HepG2 (cell line): Measurements from ENCODE around the gene ACTRT2. TPM values are rescaled to one million over a fixed set of nuclear protein-coding genes. Genes with fewer than 3 reads are reported as not detected.

ENCODE experiments used
- ATAC-seq: fragments of 200-7000 bp; cut with Tn5 transposase; 3 replicates; pipeline ENCODE4 v1.9.1; 2020; ENCODE audit warnings: mild to moderate bottlenecking, moderate library complexity
- BruUV-seq: library from RNA; stranded (reverse); fragments of 400-500 nt; replicated peaks from 2 replicates; lab custom pipeline; 2021; lab: Mats Ljungman, UMichigan
- CTCF ChIA-PET: fragments of 300-600 bp; formaldehyde crosslinking; extraction: SDS; loops from one replicate; lab custom pipeline; 2021; ENCODE audit warnings: low total read pairs, inconsistent platforms, low intra/inter-chr PET ratio; lab: Yijun Ruan, JAX
- POLR2A ChIA-PET: fragments of 350-600 bp; sonication (Branson Sonifier 250); formaldehyde crosslinking; loops from one replicate; lab custom pipeline; 2020; ENCODE audit warnings: antibody characterized with exemption, inconsistent platforms; lab: Yijun Ruan, JAX
- DNase-seq: peaks from one replicate; pipeline ENCODE4 v3.0.0-alpha.2; 2015; ENCODE audit warnings: low spot score
- FAIRE-seq: peaks from 3 replicates; lab custom pipeline; 2011; peaks lifted over from hg19 to GRCh38; lab: Jason Lieb, UNC
- H2AFZ ChIP-seq: one replicate; pipeline ENCODE4 v1.6.1; 2011; ENCODE audit warnings: low read length, inconsistent platforms
- H3K27ac ChIP-seq: fragments of 300-600 bp; 3 replicates; pipeline ENCODE4 v1.8.0; 2011; ENCODE audit warnings: mixed run types, mild to moderate bottlenecking, mixed read lengths, low read length, inconsistent platforms; ENCODE audit not compliant: insufficient read depth; ENCODE audit errors: extremely low read length
- H3K27me3 ChIP-seq, 2 experiments: fragments of 200-600 bp in 1 of 2; 2 replicates in 1 of 2; 3 replicates in 1 of 2; pipeline versions ENCODE4 v1.6.0 to v1.8.0; 2011; ENCODE audit warnings: low read length in 2 of 2, mild to moderate bottlenecking in 2 of 2, moderate library complexity in 2 of 2, inconsistent platforms in 1 of 2; ENCODE audit not compliant: insufficient read depth in 2 of 2, control insufficient read depth in 1 of 2
- H3K36me3 ChIP-seq, 2 experiments: fragments of 200-600 bp in 1 of 2; replicated peaks in 1 of 2; 2 replicates in 1 of 2; 3 replicates in 1 of 2; pipeline versions ENCODE4 v1.5.1 to v1.8.0; 2011; ENCODE audit warnings: low read length in 2 of 2, inconsistent platforms in 1 of 2; ENCODE audit not compliant: insufficient read depth in 2 of 2, control insufficient read depth in 1 of 2
- H3K4me1 ChIP-seq: 2 replicates; pipeline ENCODE4 v1.5.1; 2012; ENCODE audit warnings: low read length, inconsistent platforms; ENCODE audit not compliant: insufficient read depth
- H3K4me2 ChIP-seq: 2 replicates; pipeline ENCODE4 v1.6.0; 2011; ENCODE audit warnings: low read depth, low read length, inconsistent platforms
- H3K4me3 ChIP-seq, 3 experiments: fragments of 200-600 bp in 1 of 3; sonication (generic), shearing (Covaris generic) in 1 of 3; replicated peaks in 1 of 3; 2 replicates each; pipeline ENCODE4 v1.5.1; 2011 to 2016; ENCODE audit warnings: low read length in 3 of 3, inconsistent platforms in 2 of 3, low read depth in 2 of 3, mild to moderate bottlenecking in 2 of 3, control low read depth in 1 of 3, mixed read lengths in 1 of 3; ENCODE audit not compliant: insufficient read depth in 1 of 3
- H3K79me2 ChIP-seq: one replicate; pipeline ENCODE4 v1.6.1; 2011; ENCODE audit warnings: low read length, inconsistent platforms; ENCODE audit not compliant: insufficient read depth
- H3K9ac ChIP-seq: 2 replicates; pipeline ENCODE4 v1.6.0; 2011; ENCODE audit warnings: mild to moderate bottlenecking, low read depth, low read length, inconsistent platforms; ENCODE audit not compliant: insufficient read depth
- H3K9me3 ChIP-seq: 2 replicates; pipeline ENCODE4 v1.5.1; 2012; ENCODE audit warnings: mild to moderate bottlenecking, low read length
- H4K20me1 ChIP-seq: 2 replicates; pipeline ENCODE4 v1.6.0; 2011; ENCODE audit warnings: inconsistent platforms, mild to moderate bottlenecking, low read length, moderate library complexity; ENCODE audit not compliant: insufficient read depth
- FOSL1 ChIP-seq: sonication (generic); formaldehyde crosslinking; IDR thresholded peaks from 2 replicates; pipeline ENCODE4 v1.9.0; 2021; ENCODE audit warnings: missing genetic modification reagents, borderline replicate concordance
- HHEX ChIP-seq: IDR thresholded peaks from 2 replicates; pipeline ENCODE4 v1.6.1; 2016; ENCODE audit warnings: control low read depth
- HNRNPK ChIP-seq: fragments of 200-400 bp; formaldehyde crosslinking; IDR thresholded peaks from 2 replicates; pipeline ENCODE4 v1.6.1; 2018; ENCODE audit warnings: low read length, low read depth, moderate library complexity, mild to moderate bottlenecking; ENCODE audit not compliant: poor library complexity, severe bottlenecking
- IRF2 ChIP-seq: IDR thresholded peaks from 2 replicates; pipeline ENCODE4 v1.6.1; 2018; ENCODE audit warnings: missing genetic modification reagents, missing compliant biosample characterization
- MEF2D ChIP-seq: sonication (generic); formaldehyde crosslinking; IDR thresholded peaks from 2 replicates; pipeline ENCODE4 v1.5.1; 2020; ENCODE audit warnings: mild to moderate bottlenecking, missing genetic modification reagents
- NFIC ChIP-seq: IDR thresholded peaks from 2 replicates; pipeline ENCODE4 v1.6.1; 2012; ENCODE audit warnings: mild to moderate bottlenecking, low read length, inconsistent platforms
- ZKSCAN1 ChIP-seq: fragments of 150-350 bp; IDR thresholded peaks from 2 replicates; pipeline ENCODE4 v1.6.1; 2014; ENCODE audit warnings: low read length
- ZMAT3 ChIP-seq: sonication (generic); formaldehyde crosslinking; conservative IDR thresholded peaks from 2 replicates; pipeline ENCODE4 v1.7.0; 2021; ENCODE audit warnings: missing genetic modification reagents
- ZNF367 ChIP-seq: sonication (generic); formaldehyde crosslinking; IDR thresholded peaks from 2 replicates; pipeline ENCODE4 v1.4.0; 2020; ENCODE audit warnings: missing genetic modification reagents, borderline replicate concordance
- ZNF749 ChIP-seq: sonication (generic); formaldehyde crosslinking; IDR thresholded peaks from 2 replicates; pipeline ENCODE4 v1.8.0; 2022; ENCODE audit warnings: mild to moderate bottlenecking, missing genetic modification reagents, moderate library complexity, borderline replicate concordance
- WGBS: methylation state at CpG from one replicate; pipeline ENCODE4 v1.1.6; 2017; ENCODE audit warnings: low lambda C conversion rate; 5-methylcytosine and 5-hydroxymethylcytosine counted together
- in situ Hi-C: cut with HindIII; loops from 2 replicates; pipeline ENCODE4 v1.10.0; 2017; ENCODE audit warnings: low pct_unique_long_range_greater_than_20kb; ENCODE audit not compliant: extremely low pct_ligation_motif_present
- intact Hi-C: fragments of 100-400 bp; cut with micrococcal nuclease; formaldehyde crosslinking; loops from one replicate; pipeline ENCODE4 v1.10.0; 2022; ENCODE audit not compliant: unreplicated experiment
- polyA plus RNA-seq, 8 experiments: library from polyadenylated mRNA; depleted of rRNA in 3 of 8; stranded (reverse) in 7 of 8; unstranded in 1 of 8; fragments of >200 nt; fragmentation: Illumina TruSeq in 4 of 8; extraction: Trizol in 4 of 8; gene quantifications; 2 replicates each; pipeline versions ENCODE4 v1.2.1 to v1.2.3, GENCODE V29; 2011 to 2016; ENCODE audit warnings: low read depth in 4 of 8, missing spikeins in 1 of 8, mixed read lengths in 1 of 8; ENCODE audit not compliant: insufficient read depth in 1 of 8
- total RNA-seq, 5 experiments: library from RNA; depleted of rRNA; stranded (reverse); fragments of >200 nt; fragmentation: Illumina TruSeq; extraction: Trizol; gene quantifications; 2 replicates each; pipeline ENCODE4 v1.2.3, GENCODE V29; 2016; ENCODE audit warnings: low read depth in 1 of 5
- TF ChIP-seq, protein P1 (sequence below): sonication (generic); formaldehyde crosslinking; IDR thresholded peaks from 2 replicates; pipeline ENCODE4 v1.8.0; 2022; ENCODE audit warnings: mild to moderate bottlenecking, missing genetic modification reagents, moderate library complexity
- TF ChIP-seq, protein P2 (sequence below): sonication (generic); formaldehyde crosslinking; IDR thresholded peaks from 2 replicates; pipeline ENCODE4 v1.5.0; 2020; ENCODE audit warnings: missing genetic modification reagents

The ACTRT2 gene
- total and polyA plus RNA-seq, 2 of the 13 experiments (the other 11 are each of a cell fraction or from before 2014, with no cell fraction given): not detected

DNA sequence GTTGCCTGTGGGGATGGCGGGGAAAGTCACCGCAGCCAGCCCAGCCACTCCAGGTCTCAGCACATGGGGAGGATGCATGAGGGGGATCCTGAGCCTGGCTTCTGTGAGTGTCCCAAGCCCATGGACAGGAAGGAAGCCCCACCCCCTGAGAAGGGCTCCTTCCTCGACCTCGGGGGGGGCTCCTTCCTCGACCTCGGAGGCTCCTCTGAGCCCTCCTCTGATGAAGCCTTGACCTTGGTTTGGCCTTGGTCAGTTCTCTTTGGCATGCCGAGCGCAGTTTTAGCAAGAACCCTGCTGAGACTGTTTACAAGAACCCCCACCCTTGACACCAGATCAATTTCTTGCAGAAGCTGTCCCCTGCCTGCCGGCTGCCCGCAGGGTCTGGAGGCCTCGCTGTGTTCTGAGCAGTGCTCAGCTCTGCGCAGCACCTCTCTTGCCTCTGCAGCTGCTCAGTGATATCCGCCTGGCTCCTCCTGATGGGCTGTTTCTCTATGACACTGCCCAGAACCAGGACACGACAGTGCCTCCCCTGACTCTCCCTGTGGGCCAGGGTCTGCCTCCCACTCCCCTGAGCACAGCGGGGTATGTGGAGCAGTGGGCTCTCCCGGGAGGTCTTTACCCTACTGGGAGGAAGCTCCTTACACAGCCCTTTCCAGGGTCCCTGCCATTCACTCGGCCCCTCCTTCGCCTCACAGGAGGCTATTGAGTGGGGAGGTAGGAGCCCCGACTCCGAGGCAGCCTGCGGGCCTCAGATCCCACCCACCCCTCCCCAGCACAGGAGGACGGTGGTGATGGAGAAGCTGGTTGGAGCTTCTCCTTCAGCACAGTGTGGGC, 15.4 kb downstream of the ACTRT2 start:
- FAIRE-seq (no peak), ATAC-seq (no peak), DNase-seq (no peak)
- H3K27me3 ChIP-seq: peaks cover 17 to 91% of the 10 kb centered on the region in 2 experiments; a peak in 4 of 5 replicates
- 0 out of 2 replicates have a peak, but pooled peaks cover 4% of the 10 kb centered on the region for H4K20me1 ChIP-seq
- no peaks in the 10 kb centered on the region for H3K79me2 ChIP-seq
- H3K27ac ChIP-seq: no peak overlapping the region
- no peak overlapping the region for H2AFZ ChIP-seq
- H3K9me3 ChIP-seq: no peaks in the 10 kb centered on the region
- intact Hi-C loops: no loop called here
- POLR2A ChIA-PET: no interaction called here
- CTCF ChIA-PET: no interaction called here
- no peak overlapping the region for H3K4me3 ChIP-seq
- no TSS peak for BruUV-seq
- H3K9ac ChIP-seq: no peak overlapping the region
- in situ Hi-C loops: no loop called here
- TF ChIP-seq MEF2D: no peak
- no peak for TF ChIP-seq IRF2 (CRISPR knock-in tag)
- TF ChIP-seq ZNF367 (CRISPR knock-in tag): no peak
- TF ChIP-seq, protein P1, sequence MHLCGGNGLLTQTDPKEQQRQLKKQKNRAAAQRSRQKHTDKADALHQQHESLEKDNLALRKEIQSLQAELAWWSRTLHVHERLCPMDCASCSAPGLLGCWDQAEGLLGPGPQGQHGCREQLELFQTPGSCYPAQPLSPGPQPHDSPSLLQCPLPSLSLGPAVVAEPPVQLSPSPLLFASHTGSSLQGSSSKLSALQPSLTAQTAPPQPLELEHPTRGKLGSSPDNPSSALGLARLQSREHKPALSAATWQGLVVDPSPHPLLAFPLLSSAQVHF: no peak
- TF ChIP-seq FOSL1 (CRISPR knock-in tag): no peak
- TF ChIP-seq HNRNPK: no peak
- TF ChIP-seq ZMAT3 (CRISPR knock-in tag): no peak
- no peak for TF ChIP-seq ZNF749 (CRISPR knock-in tag)
- TF ChIP-seq HHEX (CRISPR knock-in tag): no peak
- TF ChIP-seq, protein P2, sequence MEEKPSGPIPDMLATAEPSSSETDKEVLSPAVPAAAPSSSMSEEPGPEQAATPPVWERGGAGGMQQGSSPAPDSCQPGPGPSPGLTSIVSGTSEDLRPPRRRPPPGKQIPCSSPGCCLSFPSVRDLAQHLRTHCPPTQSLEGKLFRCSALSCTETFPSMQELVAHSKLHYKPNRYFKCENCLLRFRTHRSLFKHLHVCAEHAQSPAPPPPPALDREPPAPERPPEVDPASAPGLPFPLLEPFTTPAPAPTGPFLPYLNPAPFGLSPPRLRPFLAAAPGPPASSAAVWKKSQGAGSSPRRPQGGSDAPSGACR: no peak
- TF ChIP-seq ZKSCAN1: no peak
- no peak for TF ChIP-seq NFIC
- no peaks in the 10 kb centered on the region for H3K36me3 ChIP-seq
- H3K4me1 ChIP-seq: no peaks in the 10 kb centered on the region
- 33% methylated on average over 6 of the region's 22 CpGs for WGBS
- no peak overlapping the region for H3K4me2 ChIP-seq
